Transverse colon (tissue), 4 donors: ENCODE measurements around the gene SLC22A23. TPM values are rescaled to one million over a fixed set of nuclear protein-coding genes. Genes with fewer than 3 reads are reported as not detected.
A peak's percentile ranks its signal among the peaks of the same experiment; 100 is the strongest.

Experiments
- DNase-seq: peaks from one replicate; pipeline ENCODE4 v3.0.0-alpha.2; 2019
- H3K27ac ChIP-seq, 4 donors: fragments of 200-600 bp; sonication (generic); 2 replicates each; pipeline ENCODE4 v1.5.1; 2016 to 2018; ENCODE audit warnings: inconsistent platforms in 4 of 4
- H3K27me3 ChIP-seq: fragments of 200-600 bp; sonication (generic); 2 replicates; pipeline ENCODE4 v1.5.1; 2017; ENCODE audit warnings: inconsistent platforms
- H3K36me3 ChIP-seq, 4 donors: fragments of 200-600 bp; sonication (generic); 2 replicates each; pipeline ENCODE4 v1.5.1; 2017 to 2019; ENCODE audit warnings: inconsistent platforms in 4 of 4
- H3K4me1 ChIP-seq, 4 donors: fragments of 200-600 bp; sonication (generic); 2 replicates each; pipeline ENCODE4 v1.5.1; 2017 to 2020; ENCODE audit warnings: inconsistent platforms in 4 of 4
- H3K4me3 ChIP-seq, 4 donors: fragments of 200-600 bp; sonication (generic); 1 replicate in 1 of 4; 2 replicates in 3 of 4; pipeline versions ENCODE4 v1.5.1 to v1.6.1; 2017 to 2019; ENCODE audit warnings: inconsistent platforms in 4 of 4
- H3K9me3 ChIP-seq, 2 donors: fragments of 200-600 bp; sonication (generic); 2 replicates each; pipeline ENCODE4 v1.5.1; 2017 to 2019; ENCODE audit warnings: inconsistent platforms in 2 of 2
- CTCF ChIP-seq, 5 experiments: fragments of 200-600 bp in 3 of 5; fragments of 450-650 bp in 2 of 5; sonication (generic) in 3 of 5; IDR thresholded peaks; 1 replicate in 2 of 5; 2 replicates in 3 of 5; pipeline ENCODE4 v1.5.1; 2016 to 2017; ENCODE audit warnings: antibody characterized with exemption in 5 of 5, inconsistent platforms in 3 of 5, mild to moderate bottlenecking in 2 of 5, moderate library complexity in 1 of 5
- EP300 ChIP-seq: sonication (generic); formaldehyde crosslinking; IDR thresholded peaks from one replicate; pipeline ENCODE4 v1.6.1; 2017; ENCODE audit warnings: antibody characterized with exemption, low read depth
- POLR2A ChIP-seq: fragments of 450-650 bp; IDR thresholded peaks from one replicate; pipeline ENCODE4 v1.6.1; 2016; ENCODE audit warnings: antibody characterized with exemption, mild to moderate bottlenecking, moderate library complexity
- POLR2AphosphoS5 ChIP-seq, 3 donors: sonication (generic); formaldehyde crosslinking; IDR thresholded peaks; one replicate each; pipeline ENCODE4 v1.6.1; 2016; ENCODE audit warnings: antibody characterized with exemption in 3 of 3
- WGBS, 2 donors: methylation state at CpG; one replicate each; pipeline ENCODE4 v1.1.5; 2018; ENCODE audit warnings: low coverage in 1 of 2; 5-methylcytosine and 5-hydroxymethylcytosine counted together
- in situ Hi-C, 4 donors: fragments of 200-750 bp; cut with MboI; loops; one replicate each; pipeline versions ENCODE4 v1.15.0 to v1.15.1; 2017; ENCODE audit warnings: low sequenced_read_pairs in 3 of 4, low pct_ligation_motif_present in 1 of 4, low pct_unique_long_range_greater_than_20kb in 1 of 4
- intact Hi-C: fragments of 100-400 bp; cut with DNase I; formaldehyde crosslinking; loops from one replicate; pipeline ENCODE4 v1.15.1; 2023; ENCODE audit warnings: low total_unique reads
- total RNA-seq, 4 donors: library from RNA; depleted of rRNA; stranded (reverse); fragments of >200 nt; gene quantifications; one replicate each; pipeline ENCODE4 v1.1.0, GENCODE V29; 2016

SLC22A23 gene
- total RNA-seq, 4 donors from 2014 or later: 96.1 to 161 (median 117) TPM

- Histone ChIP-seq H3K4me1 (peaks cover 16 to 58% (median 53%) of the 10 kb centered on the region in 4 donors), H3K36me3 (no peaks in the 10 kb centered on the region), H3K27ac (no peak within 1 kb of the TSS), H3K4me3 (peak within 1 kb of the TSS; percentile 2 to 48 (median 21)), H3K27me3 (peaks cover 75% of the 10 kb centered on the region), H3K9me3 (no peaks in the 10 kb centered on the region)
- intact Hi-C loops: no loop called here
- no peak for DNase-seq
- WGBS, 2 donors: 3% methylated on average over 47 of the region's 66 CpGs; no CpG with 5 or more reads in 1 of the 2 donors
- in situ Hi-C loops: no loop called here
- TF ChIP-seq POLR2AphosphoS5 (IDR thresholded peaks at IDR 0.05): peak in 1 of 3 donors; percentile 56
- TF ChIP-seq CTCF (IDR thresholded peaks at IDR 0.05): no peak
Observed at GRCh38 chr6:3227363-3228045, 229.3 kb downstream of the SLC22A23 start, which contains the start of gene TUBB2B. TSS of gene TUBB2B (minus strand) at chr6:3227653. CDS start at chr6:3227543, 110 bp downstream.

- H3K9me3 ChIP-seq: no peaks in the 10 kb centered on the region
- peaks cover 67% of the 10 kb centered on the region for H3K27me3 ChIP-seq
- H3K4me3 ChIP-seq: peak overlapping the region in 3 of 4 donors; percentile 2 to 48 (median 34)
- no peak for TF ChIP-seq EP300
- intact Hi-C loops: no loop called here
- no peaks in the 10 kb centered on the region for H3K36me3 ChIP-seq
- DNase-seq: no peak
- H3K27ac ChIP-seq: no peak overlapping the region
- in situ Hi-C loops: no loop called here
- 5% methylated on average over 52 of the region's 54 CpGs; no CpG with 5 or more reads in 1 of the 2 donors for WGBS, 2 donors
- peaks cover 16 to 50% (median 45%) of the 10 kb centered on the region in 4 donors for H3K4me1 ChIP-seq
Observed at GRCh38 chr6:3226481-3227362, 230.1 kb downstream of the SLC22A23 start.

- Histone ChIP-seq H3K9me3 (no peaks in the 10 kb centered on the region), H3K27me3 (peaks cover 61% of the 10 kb centered on the region), H3K27ac (no peak overlapping the region), H3K4me1 (peaks cover 16 to 44% (median 38%) of the 10 kb centered on the region in 4 donors), H3K4me3 (no peak overlapping the region), H3K36me3 (no peaks in the 10 kb centered on the region)
- no peak for TF ChIP-seq EP300
- TF ChIP-seq POLR2AphosphoS5 (IDR thresholded peaks at IDR 0.05): no peak
- TF ChIP-seq CTCF (IDR thresholded peaks at IDR 0.05): no peak
- no peak for TF ChIP-seq POLR2A
- DNase-seq: no peak
- 94 to 100% methylated on average over 2 to 10 of the region's 10 CpGs for WGBS, 2 donors
- intact Hi-C loops (no loop called here), in situ Hi-C loops (no loop called here)
Observed at GRCh38 chr6:3226042-3226441, 230.8 kb downstream of the SLC22A23 start.

GRCh38 chr6:3222506-3223038 is 234.3 kb downstream of the SLC22A23 start:
- Histone ChIP-seq H3K4me1 (peaks cover 0 to 12% (median 11%) of the 10 kb centered on the region in 4 donors), H3K9me3 (no peaks in the 10 kb centered on the region), H3K36me3 (no peaks in the 10 kb centered on the region), H3K4me3 (no peak overlapping the region), H3K27me3 (peaks cover 38% of the 10 kb centered on the region), H3K27ac (no peak overlapping the region)
- in situ Hi-C loops (no loop called here), intact Hi-C loops (no loop called here)
- 77% methylated on average over 4 of the region's 4 CpGs; no CpG with 5 or more reads in 1 of the 2 donors for WGBS, 2 donors
- no peak for DNase-seq
- TF ChIP-seq POLR2A (no peak), EP300 (no peak), POLR2AphosphoS5 (IDR thresholded peaks at IDR 0.05) (no peak), CTCF (IDR thresholded peaks at IDR 0.05) (no peak)
